Measurements from ENCODE around the gene KRT28.

The KRT28 gene, protein sequence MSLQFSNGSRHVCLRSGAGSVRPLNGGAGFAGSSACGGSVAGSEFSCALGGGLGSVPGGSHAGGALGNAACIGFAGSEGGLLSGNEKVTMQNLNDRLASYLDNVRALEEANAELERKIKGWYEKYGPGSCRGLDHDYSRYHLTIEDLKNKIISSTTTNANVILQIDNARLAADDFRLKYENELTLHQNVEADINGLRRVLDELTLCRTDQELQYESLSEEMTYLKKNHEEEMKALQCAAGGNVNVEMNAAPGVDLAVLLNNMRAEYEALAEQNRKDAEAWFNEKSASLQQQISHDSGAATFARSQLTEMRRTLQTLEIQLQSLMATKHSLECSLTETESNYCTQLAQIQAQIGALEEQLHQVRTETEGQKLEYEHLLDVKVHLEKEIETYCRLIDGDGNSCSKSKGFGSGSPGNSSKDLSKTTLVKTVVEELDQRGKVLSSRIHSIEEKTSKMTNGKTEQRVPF

DNA sequence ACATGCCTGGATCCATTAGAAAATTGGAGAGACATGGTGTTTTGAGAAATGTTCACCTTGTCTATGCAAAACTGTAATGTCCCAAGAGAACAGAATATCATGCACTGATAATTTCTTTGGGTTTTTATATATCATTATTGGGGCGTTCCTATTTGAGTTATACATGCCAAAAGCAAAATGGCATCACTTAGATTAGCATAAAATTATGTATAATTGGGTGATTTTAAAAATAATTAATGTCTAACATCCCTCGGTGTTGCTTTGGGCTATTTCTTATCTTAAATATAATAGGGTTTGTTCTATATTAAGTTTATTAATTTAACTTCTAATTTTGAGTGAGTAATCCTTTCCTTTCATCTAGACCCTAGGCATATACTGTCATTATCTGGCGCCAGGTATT, at the start of gene KRT28:
TSS of gene KRT28 (minus strand) at position 101 of the 400 bp plus-strand sequence. CDS start at position 35, 66 bp downstream.
- no peak within 1 kb of the TSS for H3K27ac ChIP-seq
- TF ChIP-seq ZFX (IDR thresholded peaks at IDR 0.05) (no peak), CTCF (conservative IDR thresholded peaks at IDR 0.05) (no peak)

DNA sequence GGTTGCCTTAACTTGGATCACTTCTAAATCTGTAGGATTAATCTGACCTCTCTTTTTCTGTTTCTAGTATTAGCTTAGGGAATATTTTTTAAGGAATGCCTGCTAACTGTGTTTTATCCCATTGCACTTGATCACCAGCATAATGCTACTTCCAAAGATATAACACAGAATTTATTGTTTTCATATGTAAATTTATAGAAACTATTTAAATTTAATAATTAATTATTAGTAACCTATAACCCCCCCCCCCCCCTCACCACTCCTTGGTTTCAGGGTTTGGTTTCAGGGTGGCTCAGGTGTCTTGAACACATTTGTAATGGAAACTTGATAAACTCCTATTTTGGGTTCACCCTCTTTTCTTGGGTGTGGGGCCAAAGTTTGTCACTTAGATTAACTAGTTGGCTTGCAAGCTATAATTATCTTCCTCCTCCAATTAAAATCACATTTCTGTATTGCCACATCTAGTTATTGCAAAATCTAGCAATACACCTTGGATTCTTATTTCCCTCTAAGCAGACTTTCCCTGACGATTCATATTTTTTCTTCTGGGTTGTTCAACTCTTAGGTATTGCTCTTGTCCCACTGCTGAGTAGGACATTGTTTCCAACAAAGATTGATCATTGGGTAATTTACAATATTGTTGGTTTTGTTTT, 49.0 kb upstream of the KRT28 start:
- no peak overlapping the region for H3K27ac ChIP-seq
- no peak for TF ChIP-seq CTCF (conservative IDR thresholded peaks at IDR 0.05)

GRCh38 chr17:40846515-40847144, 46.9 kb upstream of the KRT28 start:
- TF ChIP-seq CTCF (conservative IDR thresholded peaks at IDR 0.05) (no peak), ZFX (IDR thresholded peaks at IDR 0.05) (no peak)
- no peak overlapping the region for H3K27ac ChIP-seq

- H3K27ac ChIP-seq: no peak overlapping the region
- TF ChIP-seq ZFX (IDR thresholded peaks at IDR 0.05) (no peak), CTCF (conservative IDR thresholded peaks at IDR 0.05) (no peak)
Observed at GRCh38 chr17:40844671-40845107, 44.9 kb upstream of the KRT28 start.

DNA sequence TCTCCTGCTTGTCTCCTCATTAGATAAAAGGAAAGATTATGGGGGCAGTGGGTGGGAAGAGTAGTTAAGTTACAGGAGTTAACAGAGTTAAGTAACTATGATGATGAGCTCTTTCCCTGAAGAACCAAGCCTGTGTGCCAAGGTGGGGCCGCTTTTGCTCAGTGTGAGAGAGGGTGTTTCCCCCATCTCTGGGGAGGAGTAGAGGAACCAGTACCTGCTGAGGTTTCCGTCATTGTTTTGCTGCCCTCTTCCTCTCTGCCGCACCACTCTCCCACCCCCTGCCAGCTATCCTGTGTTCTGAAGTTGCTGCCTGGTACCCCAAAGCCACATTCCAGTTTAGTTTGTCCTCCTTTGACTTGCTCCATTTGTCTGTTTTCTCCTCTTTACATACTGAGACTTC, 43.5 kb upstream of the KRT28 start:
- TF ChIP-seq CTCF (conservative IDR thresholded peaks at IDR 0.05) (no peak), ZFX (IDR thresholded peaks at IDR 0.05) (no peak)
- H3K27ac ChIP-seq: no peak overlapping the region

DNA sequence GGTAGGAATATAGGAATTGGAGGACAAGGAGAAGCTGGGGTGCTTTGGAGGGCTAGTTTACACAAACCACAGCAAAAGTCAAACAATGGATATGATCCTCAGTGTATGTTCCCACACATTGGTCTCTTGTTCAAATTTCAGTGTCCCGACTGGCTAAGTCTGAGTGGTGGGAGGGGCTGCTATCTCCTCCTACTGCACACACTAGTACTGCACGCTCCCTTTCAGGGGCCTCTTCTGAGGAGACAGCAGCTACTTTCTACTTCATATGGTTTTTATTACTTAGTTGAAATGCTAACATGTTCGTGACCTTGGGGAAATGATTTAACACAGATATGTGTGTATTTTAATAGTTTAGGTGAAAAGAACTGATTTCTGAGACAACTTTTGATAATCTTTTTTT, 41.5 kb upstream of the KRT28 start:
- no peak for TF ChIP-seq ZFX (IDR thresholded peaks at IDR 0.05)
- TF ChIP-seq CTCF (conservative IDR thresholded peaks at IDR 0.05): no peak
- no peak overlapping the region for H3K27ac ChIP-seq

DNA sequence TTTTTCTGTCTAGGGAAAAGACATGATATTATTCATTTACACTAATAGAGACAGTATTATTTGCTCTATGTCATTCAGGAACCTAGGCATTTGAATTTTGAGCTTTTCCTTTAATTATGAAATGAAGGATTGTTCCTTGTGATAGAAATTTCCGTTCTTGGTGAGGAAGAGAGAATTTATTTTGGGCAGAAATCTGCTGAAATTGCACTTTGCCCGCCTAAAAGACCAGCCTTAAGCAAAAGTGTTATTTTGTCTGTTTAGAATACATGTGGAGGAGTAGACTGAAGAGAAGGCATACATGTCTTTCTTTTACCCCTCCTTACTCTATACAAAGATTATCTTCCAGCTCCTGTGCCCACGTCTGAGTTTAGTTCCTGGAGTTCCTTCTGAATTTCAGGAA, 39.4 kb upstream of the KRT28 start:
- TF ChIP-seq CTCF (conservative IDR thresholded peaks at IDR 0.05): no peak
- TF ChIP-seq ZFX (IDR thresholded peaks at IDR 0.05): no peak
- no peak overlapping the region for H3K27ac ChIP-seq

Data from C4-2B (cell line).